ENCODE results near the gene RABGAP1L.
A peak's percentile ranks its signal among the peaks of the same experiment; 100 is the strongest.
"Not testable (repeated sequence)": the region's sequence is repeated elsewhere in the genome, so short reads cannot be mapped to it uniquely, and the experiment has no call there.

RABGAP1L gene

DNA sequence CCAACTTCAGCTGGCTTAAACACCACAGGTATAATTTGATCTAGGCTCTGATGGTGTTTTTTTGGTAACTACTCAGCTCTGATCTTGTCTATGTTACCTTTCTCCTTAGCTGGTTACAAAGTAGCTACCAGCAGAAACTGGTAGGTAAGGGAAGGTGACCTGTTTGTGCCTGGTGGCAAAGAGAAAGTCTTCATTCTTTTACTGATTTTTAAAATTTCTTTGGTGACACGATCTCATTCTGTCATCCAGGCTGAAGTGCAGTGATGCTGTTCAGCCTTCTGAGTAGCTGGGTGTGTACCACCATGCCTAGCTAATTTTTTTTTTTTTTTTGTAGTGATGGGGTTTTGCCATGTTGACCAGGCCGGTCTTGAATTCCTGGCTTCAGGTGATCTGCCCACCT is 62.4 kb downstream of the RABGAP1L start:
- in situ Hi-C loops (cut with HindIII; ENCODE audit: low pct_ligation_motif_present, low pct_unique_long_range_greater_than_20kb, low sequenced_read_pairs): no loop called here
- DNase-seq: no peak

DNA sequence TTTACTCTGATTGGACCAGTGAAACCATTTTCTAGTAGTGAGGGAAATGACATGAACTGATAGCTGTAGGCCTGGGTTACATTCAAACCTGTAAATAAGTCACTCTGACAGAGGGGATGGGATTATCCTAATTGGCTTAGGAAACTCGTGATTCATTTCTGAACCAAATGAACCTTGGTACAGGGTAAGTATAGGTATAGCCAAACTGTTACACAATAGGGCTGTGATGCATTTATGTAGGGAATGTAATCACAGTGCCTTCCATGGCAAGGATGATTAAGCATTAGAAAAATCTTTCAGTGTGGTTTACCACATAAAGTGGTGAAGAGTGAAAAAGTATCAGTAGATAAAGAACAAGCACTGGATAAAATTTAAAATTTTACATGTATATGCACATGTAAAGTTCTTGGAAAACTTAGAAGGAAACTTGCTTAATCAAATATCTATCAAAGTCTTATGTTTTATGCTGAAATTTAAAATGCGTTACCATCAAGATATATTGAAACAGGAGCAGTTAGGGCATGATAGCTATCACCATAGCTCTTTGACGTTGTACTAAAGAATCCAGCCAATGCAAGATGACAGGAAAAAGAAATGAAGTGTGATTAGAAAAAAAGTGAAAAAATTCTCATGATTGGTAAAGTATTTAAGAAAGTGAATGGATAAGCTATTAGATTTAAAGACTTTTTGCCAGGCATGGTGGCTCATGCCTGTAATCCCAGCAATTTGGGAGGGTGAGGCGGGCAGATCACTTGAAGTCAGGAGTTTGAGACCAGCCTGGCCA is 63.0 kb downstream of the RABGAP1L start:
- in situ Hi-C loops (cut with HindIII; ENCODE audit: low pct_ligation_motif_present, low pct_unique_long_range_greater_than_20kb, low sequenced_read_pairs): no loop called here
- no peak for DNase-seq

DNA sequence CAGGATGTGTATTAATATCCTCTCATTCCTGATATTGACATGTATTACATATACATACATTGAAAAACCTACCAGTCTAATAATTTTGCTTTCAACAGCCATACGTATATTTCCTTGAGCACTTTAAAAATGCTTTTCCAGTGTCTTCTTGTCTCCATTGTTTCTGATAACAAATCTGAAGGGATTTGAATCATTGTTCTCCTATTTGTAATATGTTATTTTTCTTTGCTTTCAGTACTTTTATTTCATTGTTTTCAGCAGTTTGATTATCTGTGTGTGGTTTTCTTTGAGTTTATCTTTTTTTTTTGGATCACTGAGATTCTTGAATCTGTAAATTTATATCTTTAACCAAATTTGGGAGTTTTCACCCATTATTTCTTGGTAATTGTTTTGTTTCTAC is 65.3 kb downstream of the RABGAP1L start:
- DNase-seq: no peak
- in situ Hi-C loops (cut with HindIII; ENCODE audit: low pct_ligation_motif_present, low pct_unique_long_range_greater_than_20kb, low sequenced_read_pairs): no loop called here

DNA sequence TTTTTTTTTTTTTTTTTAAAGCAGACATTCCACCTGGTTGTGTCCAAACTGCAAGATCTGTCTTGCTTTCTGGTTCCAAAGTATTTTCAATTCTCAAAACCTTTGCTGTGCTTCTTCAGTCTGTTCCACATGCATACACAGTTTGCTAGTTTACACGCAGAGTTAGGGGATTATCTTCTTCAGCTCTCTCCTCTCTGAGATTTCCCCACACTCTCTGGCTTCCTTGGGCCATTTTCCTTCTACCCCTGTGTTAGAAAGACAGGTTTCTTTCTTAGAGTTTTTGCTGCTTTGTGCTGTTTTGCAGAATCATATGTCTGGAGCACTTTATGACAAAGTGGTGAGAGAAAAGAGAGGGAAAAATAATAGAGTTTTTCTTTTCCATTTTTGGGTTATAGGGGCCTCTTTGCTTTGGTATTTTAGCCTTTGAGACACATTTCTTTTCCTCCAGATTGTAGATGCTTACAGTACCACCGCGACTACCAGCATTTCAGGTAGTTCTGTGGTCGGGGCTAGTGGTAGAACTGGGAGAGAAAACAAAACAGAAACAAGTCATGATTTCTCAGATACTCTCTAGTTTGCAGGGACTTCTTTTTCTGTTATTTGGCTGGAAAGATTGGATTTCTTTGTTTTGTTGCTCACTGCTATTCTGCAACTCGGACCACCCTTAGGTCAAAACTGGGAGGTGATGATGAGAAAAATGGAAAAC is 66.3 kb downstream of the RABGAP1L start:
- in situ Hi-C loops (cut with HindIII; ENCODE audit: low pct_ligation_motif_present, low pct_unique_long_range_greater_than_20kb, low sequenced_read_pairs): no loop called here
- no peak for DNase-seq

DNA sequence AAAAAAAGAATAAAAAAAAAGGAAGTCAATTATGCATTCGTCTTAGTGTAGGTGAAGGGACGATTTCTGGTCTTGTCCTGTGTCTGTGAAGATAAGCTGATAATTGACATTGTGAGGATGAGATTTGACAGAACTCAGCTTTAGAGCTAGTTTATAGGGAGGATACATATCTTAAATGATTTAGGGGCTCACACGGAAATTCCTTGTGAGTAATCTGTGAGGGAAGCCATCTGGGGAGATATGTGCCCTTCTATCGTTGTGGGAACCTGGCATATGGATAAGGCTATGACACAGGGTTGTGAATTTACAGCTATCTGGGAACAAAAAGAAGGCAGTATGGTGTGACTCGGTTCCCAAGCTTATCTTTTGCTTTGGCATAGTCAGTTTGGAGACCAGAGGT is 71.1 kb downstream of the RABGAP1L start:
- DNase-seq: no peak
- in situ Hi-C loops (cut with HindIII; ENCODE audit: low pct_ligation_motif_present, low pct_unique_long_range_greater_than_20kb, low sequenced_read_pairs): no loop called here

DNA sequence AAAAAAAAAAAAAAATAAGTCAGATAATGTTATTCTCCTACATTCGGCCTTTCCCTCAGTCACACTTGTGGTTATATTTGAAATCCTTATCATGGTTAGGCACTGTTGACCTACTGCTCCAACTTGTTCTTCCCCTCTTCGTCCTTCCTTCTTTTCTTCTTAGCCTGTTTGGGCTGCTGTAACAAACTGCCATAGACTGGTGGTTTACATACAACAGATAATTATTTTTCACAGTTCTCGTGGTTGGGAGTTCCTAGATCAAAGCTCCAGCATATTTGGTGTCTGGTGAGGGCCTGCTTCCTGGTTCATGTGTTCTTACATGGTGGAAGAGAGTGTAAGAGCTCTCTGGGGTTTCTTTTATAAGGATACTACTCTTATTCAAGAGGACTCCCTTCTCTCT is 73.4 kb downstream of the RABGAP1L start:
- in situ Hi-C loops (cut with HindIII; ENCODE audit: low pct_ligation_motif_present, low pct_unique_long_range_greater_than_20kb, low sequenced_read_pairs): no loop called here
- no peak for DNase-seq

DNA sequence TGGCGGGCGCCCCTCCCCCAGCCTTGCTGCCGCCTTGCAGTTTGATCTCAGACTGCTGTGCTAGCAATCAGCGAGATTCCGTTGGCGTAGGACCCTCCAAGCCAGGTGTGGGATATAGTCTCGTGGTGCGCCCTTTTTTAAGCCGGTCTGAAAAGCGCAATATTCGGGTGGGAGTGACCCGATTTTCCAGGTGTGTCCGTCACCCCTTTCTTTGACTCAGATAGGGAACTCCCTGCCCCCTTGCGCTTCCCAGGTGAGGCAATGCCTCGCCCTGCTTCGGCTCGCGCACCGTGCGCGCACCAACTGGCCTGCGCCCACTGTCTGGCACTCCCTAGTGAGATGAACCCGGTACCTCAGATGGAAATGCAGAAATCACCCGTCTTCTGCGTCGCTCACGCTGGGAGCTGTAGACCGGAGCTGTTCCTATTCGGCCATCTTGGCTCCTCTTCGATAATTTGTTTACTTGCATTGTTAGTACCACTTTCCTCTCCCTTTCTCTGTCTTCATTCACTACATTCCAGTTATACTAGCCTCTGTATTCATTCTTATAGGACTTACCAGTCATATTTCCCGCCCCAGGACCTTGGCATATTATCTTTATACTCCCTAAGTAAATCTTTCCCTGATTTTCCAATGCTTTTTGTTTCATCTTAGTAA is 79.7 kb downstream of the RABGAP1L start:
- in situ Hi-C loops (cut with HindIII; ENCODE audit: low pct_ligation_motif_present, low pct_unique_long_range_greater_than_20kb, low sequenced_read_pairs); DNase-seq: not testable (repeated sequence)

DNA sequence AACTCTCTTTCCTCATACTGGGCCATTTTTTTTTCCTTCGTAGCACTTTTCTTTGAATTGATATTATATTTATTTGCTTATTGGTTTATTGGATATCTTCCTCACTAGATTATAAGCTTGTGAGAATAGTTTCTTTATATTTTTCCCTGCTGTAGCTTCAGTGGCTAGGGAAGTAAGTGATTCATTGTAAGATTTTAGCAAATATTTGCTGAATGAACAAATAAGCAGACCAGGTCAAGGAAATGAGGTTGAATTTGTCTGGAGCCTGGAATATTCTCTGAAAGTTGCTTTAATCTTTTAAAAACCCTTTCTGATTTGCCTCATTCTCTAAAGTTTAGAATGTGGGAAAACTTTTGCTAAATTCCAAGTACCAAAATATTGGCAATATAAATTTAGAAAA is 80.2 kb downstream of the RABGAP1L start:
- DNase-seq: no peak
- in situ Hi-C loops (cut with HindIII; ENCODE audit: low pct_ligation_motif_present, low pct_unique_long_range_greater_than_20kb, low sequenced_read_pairs): no loop called here

DNA sequence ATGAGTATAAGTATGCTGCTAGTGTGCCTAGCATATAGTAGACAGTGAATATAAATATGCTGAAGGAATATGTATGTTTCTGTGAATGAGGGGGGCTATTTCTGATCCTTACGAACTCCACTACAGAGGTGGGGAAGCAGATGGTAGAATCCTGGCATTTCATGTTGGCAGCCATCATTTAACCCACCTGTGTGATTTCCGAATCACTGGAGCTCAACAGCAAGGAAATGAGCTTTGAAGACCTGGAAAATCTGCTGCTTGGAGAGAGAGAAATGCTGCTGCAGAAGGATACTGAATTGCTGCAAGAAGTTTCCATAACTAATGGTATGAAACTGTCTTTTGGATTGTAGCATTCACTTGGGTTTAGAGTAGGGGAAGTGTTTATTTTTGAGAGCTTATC is 83.5 kb downstream of the RABGAP1L start:
- in situ Hi-C loops (cut with HindIII; ENCODE audit: low pct_ligation_motif_present, low pct_unique_long_range_greater_than_20kb, low sequenced_read_pairs): no loop called here
- no peak for DNase-seq

DNA sequence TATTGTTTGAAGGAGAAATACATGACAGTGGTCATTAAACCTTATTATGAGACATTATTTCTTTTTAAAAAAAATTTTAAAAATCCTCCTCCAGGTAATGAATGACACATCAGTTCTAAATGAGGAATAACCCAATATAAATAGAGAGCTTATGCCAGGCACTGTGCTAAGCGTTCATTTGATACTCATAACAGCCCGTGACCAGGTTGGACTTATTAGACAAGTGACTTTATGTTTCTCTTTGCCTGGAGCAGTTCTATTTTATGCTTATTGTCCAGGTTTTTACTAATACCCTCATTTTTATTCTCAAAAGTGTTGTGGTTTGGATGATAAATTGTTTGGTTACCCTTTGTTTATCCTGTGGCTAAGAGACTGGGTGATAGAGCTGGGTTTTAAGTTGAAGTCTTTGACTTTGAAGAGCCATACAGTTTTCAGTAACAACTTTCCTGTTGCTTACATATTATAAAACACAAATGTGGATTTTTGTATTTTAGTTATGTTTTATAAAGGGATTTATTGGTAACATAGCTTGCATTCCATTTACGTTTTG is 84.2 kb downstream of the RABGAP1L start:
- no peak for DNase-seq
- in situ Hi-C loops (cut with HindIII; ENCODE audit: low pct_ligation_motif_present, low pct_unique_long_range_greater_than_20kb, low sequenced_read_pairs): no loop called here

DNA sequence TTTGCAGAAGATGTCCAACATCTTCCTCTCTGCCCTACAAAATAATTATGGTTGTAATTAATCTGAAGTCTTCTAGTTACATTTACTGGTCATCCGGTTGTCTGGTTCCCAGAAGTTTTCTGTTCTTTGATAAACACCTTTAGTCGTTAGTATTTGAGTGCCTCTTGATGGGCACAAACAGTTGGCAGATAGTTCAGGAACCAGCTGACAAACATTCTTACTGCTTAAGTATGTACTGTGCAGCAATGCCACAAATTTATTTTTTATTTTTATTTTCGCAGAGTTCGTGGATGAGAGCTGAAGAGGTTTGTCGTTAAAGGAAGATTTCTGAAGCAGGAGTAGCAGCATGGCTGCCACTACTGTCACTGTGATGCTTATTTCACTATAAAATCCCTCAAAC is 84.7 kb downstream of the RABGAP1L start:
- in situ Hi-C loops (cut with HindIII; ENCODE audit: low pct_ligation_motif_present, low pct_unique_long_range_greater_than_20kb, low sequenced_read_pairs): no loop called here
- DNase-seq: no peak

DNA sequence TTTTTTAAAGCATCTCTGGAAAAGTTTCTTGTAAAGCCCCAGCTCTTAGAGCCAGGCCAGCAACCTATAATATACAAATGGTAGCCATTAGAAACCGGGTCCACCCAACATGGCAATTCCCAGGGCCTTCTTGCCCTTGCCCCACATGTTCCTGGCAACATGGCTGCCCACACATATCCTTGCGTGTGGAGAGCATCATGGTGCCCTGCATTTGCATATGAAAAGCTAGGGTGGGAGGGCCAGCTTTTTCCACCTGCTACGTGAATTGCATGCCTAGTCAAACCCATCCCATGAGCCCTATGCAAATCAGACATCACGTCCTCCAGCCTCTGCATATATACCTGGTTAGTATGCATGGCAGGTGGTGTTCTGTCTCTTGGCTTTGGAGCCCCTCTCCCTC is 88.2 kb downstream of the RABGAP1L start:
- in situ Hi-C loops (cut with HindIII; ENCODE audit: low pct_ligation_motif_present, low pct_unique_long_range_greater_than_20kb, low sequenced_read_pairs): no loop called here

DNA sequence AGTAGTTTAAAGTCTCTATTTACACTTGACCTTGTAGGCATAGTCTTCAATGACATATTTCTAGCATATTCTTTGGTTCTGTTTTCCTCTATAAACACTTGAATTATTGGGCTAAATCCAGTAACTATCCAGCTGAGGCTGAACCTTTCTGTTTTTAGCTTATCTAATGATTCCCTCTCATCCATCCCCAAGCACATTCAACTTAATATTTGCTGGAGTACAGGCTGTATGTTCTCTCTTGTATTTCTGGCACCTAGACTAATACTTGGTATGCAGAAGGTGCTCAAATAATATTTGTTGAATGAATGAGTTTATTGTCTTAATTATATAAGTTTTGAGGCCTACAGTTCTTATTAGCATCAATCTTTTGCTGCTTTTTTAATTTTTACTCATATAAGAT is 88.7 kb downstream of the RABGAP1L start:
- in situ Hi-C loops (cut with HindIII; ENCODE audit: low pct_ligation_motif_present, low pct_unique_long_range_greater_than_20kb, low sequenced_read_pairs): no loop called here
- DNase-seq: no peak

More for the DNA sequence above, 88.2 kb downstream of the RABGAP1L start:
- no peak for DNase-seq

DNA sequence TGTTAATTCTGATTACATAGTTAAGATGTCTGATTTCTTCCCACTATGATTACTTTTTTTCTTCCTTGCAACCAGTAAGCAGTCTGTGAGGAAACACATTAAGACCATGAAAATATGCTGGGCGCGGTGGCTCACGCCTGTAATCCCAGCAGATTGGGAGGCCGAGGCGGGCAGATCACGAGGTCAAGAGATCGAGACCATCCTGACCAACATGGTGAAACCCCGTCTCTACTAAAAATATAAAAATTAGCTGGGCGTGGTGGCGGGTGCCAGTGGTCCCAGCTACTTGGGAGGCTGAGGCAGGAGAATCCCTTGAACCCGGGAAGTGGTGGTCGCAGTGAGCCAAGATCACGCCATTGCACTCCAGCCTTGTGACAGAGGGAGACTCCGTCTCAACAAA is 97.1 kb downstream of the RABGAP1L start:
- in situ Hi-C loops (cut with HindIII; ENCODE audit: low pct_ligation_motif_present, low pct_unique_long_range_greater_than_20kb, low sequenced_read_pairs): loop anchor here (25.0 kb wide), 1 partner anchor 481 kb away; no protein-coding TSS in a partner anchor
- not testable (repeated sequence) for DNase-seq

DNA sequence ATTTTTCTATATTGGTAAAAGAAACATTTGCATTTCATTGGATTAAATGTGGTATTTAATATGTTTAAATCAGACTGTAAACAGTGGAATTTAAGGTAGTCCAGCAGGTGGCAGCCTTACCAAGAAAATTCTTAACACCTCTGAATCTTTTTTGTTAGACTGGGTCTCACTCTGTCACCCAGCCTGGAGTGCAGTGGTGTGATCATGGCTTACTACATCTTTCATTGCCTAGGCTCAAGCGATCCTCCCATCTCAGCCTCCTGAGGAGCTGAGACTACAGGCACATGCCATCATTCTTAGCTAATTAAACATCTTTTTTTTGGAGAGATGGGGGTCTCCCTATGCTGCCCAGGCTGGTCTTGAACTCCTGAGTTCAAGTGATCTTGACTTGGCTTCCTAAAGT is 98.8 kb downstream of the RABGAP1L start:
- DNase-seq: peak; percentile 71
- in situ Hi-C loops (cut with HindIII; ENCODE audit: low pct_ligation_motif_present, low pct_unique_long_range_greater_than_20kb, low sequenced_read_pairs): loop anchor here (25.0 kb wide), 1 partner anchor 479 kb away; no protein-coding TSS in a partner anchor

DNA sequence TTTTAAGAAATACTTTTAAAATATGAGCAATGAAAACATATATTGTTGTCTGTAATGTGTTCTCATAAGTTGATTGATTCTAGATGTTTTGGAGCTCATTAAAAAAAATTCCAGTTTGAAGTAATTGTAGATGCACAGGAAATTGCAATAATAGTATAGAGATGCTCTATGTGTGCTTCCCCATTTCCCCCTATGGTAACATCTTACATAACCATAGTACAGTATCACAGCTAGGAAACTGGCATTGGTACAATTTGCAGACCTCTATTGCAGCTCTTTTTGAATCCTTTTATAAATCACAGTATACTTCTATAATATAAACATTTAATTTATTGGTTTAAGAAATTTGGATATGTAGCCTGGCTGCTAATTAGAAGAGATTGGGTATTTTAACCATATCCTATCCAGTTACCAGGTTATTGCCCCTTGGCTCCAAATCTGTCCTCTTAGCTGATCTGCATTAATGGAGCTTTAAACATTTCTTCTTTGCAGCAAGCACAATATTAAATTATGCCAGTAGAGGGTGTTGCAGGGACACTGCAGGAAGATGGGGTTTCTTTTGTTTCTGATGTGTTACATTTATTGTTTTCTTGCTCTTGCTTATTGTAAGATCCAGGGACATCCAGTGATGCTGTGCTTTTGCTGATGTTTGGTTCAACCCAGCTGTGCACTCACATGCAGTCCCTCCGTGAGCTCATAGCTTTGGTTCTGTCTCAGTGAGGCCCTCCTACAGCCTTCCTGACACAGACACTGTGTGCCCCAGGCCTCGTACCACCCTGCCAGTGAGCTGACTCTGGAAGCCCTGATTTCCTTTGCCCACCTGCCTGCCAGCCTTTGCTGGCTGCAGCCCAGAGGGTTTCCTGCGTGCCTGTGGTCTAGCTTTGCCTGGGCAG is 103.3 kb downstream of the RABGAP1L start:
- in situ Hi-C loops (cut with HindIII; ENCODE audit: low pct_ligation_motif_present, low pct_unique_long_range_greater_than_20kb, low sequenced_read_pairs): loop anchor here (25.0 kb wide), 1 partner anchor 475 kb away; no protein-coding TSS in a partner anchor
- DNase-seq: peak; percentile 68

DNA sequence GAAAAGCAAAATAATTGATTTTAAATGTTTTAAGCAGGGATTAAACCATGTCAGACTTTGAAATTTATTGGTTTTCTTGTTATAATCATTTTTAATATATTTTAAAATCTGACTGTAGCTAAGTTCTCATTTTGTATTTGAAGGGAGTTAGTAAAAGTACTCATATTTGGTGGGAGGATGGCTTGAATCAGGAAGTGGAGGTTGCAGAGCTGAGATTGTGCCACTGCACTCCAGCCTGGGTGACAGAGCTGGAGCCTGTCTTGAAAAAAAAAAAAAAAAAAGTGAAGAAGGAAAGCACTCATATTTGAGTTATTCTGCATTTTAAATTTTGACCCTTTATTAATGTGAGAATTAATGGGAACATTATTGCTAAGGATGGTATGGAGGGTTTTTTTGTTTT is 106.0 kb downstream of the RABGAP1L start:
- no peak for DNase-seq
- in situ Hi-C loops (cut with HindIII; ENCODE audit: low pct_ligation_motif_present, low pct_unique_long_range_greater_than_20kb, low sequenced_read_pairs): loop anchor here (25.0 kb wide), 1 partner anchor 472 kb away; no protein-coding TSS in a partner anchor

DNA sequence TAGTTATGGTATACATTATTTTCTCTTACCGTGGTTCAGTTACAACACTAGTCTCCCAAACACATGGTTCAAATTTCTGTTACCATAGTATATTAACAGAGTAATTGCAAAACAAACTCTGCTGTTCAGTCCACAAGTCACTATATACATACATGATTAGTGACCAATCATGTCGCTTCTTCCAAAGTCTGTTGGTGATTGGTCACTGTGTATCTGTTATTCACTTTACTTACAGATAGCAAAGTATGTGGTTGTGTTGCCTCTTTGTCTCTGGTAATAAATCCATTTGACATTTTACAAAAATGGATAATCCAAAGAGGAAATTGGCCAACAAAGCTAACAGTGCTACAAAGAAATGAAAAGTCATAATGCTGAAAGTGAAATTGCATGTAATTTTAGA is 107.2 kb downstream of the RABGAP1L start:
- in situ Hi-C loops (cut with HindIII; ENCODE audit: low pct_ligation_motif_present, low pct_unique_long_range_greater_than_20kb, low sequenced_read_pairs): loop anchor here (25.0 kb wide), 1 partner anchor 471 kb away; no protein-coding TSS in a partner anchor
- no peak for DNase-seq
